Measurements from ENCODE around the gene ADAM23. TPM values are rescaled to one million over a fixed set of nuclear protein-coding genes. Genes with fewer than 3 reads are reported as not detected.

ADAM23 gene
- total RNA-seq, 2 donors from 2014 or later = 4.5 to 6.4 TPM

- ATAC-seq (ENCODE audit: insufficient number of reproducible peaks, low FRiP score, low read depth) (no peak), DNase-seq (ENCODE audit: low spot score) (no peak)
- Histone ChIP-seq H3K4me1 (ENCODE audit: control insufficient read depth in 1 of 2, low read depth in 2 of 2) (peaks cover 3 to 9% of the 10 kb centered on the region in 2 donors), H3K4me3 (no peak overlapping the region), H3K36me3 (no peaks in the 10 kb centered on the region), H3K9me3 (no peaks in the 10 kb centered on the region), H3K27ac (no peak overlapping the region), H3K27me3 (replicated peaks; ENCODE audit: insufficient read depth) (no peaks in the 10 kb centered on the region)
- TF ChIP-seq, protein P1, sequence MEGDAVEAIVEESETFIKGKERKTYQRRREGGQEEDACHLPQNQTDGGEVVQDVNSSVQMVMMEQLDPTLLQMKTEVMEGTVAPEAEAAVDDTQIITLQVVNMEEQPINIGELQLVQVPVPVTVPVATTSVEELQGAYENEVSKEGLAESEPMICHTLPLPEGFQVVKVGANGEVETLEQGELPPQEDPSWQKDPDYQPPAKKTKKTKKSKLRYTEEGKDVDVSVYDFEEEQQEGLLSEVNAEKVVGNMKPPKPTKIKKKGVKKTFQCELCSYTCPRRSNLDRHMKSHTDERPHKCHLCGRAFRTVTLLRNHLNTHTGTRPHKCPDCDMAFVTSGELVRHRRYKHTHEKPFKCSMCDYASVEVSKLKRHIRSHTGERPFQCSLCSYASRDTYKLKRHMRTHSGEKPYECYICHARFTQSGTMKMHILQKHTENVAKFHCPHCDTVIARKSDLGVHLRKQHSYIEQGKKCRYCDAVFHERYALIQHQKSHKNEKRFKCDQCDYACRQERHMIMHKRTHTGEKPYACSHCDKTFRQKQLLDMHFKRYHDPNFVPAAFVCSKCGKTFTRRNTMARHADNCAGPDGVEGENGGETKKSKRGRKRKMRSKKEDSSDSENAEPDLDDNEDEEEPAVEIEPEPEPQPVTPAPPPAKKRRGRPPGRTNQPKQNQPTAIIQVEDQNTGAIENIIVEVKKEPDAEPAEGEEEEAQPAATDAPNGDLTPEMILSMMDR (IDR thresholded peaks at IDR 0.05) = no peak
Observed at GRCh38 chr2:206586609-206587008, 143.3 kb downstream of the ADAM23 start.

GRCh38 chr2:206597717-206598218 is 154.4 kb downstream of the ADAM23 start:
- H3K9me3 ChIP-seq = no peaks in the 10 kb centered on the region
- no peaks in the 10 kb centered on the region for H3K36me3 ChIP-seq
- no peak for DNase-seq (ENCODE audit: low spot score)
- H3K4me1 ChIP-seq (ENCODE audit: control insufficient read depth in 1 of 2, low read depth in 2 of 2) = no peaks in the 10 kb centered on the region
- TF ChIP-seq, protein P1 (IDR thresholded peaks at IDR 0.05) = no peak
- no peak for ATAC-seq (ENCODE audit: insufficient number of reproducible peaks, low FRiP score, low read depth)
- no peak overlapping the region for H3K4me3 ChIP-seq
- no peaks in the 10 kb centered on the region for H3K27me3 ChIP-seq (replicated peaks; ENCODE audit: insufficient read depth)
- no peak overlapping the region for H3K27ac ChIP-seq

GRCh38 chr2:206603243-206603642 is 159.9 kb downstream of the ADAM23 start:
- Histone ChIP-seq H3K4me3 (no peak overlapping the region), H3K27ac (no peak overlapping the region), H3K4me1 (ENCODE audit: control insufficient read depth in 1 of 2, low read depth in 2 of 2) (no peaks in the 10 kb centered on the region), H3K27me3 (replicated peaks; ENCODE audit: insufficient read depth) (no peaks in the 10 kb centered on the region), H3K36me3 (no peaks in the 10 kb centered on the region), H3K9me3 (no peaks in the 10 kb centered on the region)
- TF ChIP-seq, protein P1 (IDR thresholded peaks at IDR 0.05) = no peak
- ATAC-seq (ENCODE audit: insufficient number of reproducible peaks, low FRiP score, low read depth) (no peak), DNase-seq (ENCODE audit: low spot score) (no peak)

GRCh38 chr2:206610451-206610850 is 167.1 kb downstream of the ADAM23 start:
- H3K9me3 ChIP-seq = no peaks in the 10 kb centered on the region
- TF ChIP-seq, protein P1 (IDR thresholded peaks at IDR 0.05) = no peak
- no peaks in the 10 kb centered on the region for H3K27me3 ChIP-seq (replicated peaks; ENCODE audit: insufficient read depth)
- H3K4me1 ChIP-seq (ENCODE audit: control insufficient read depth in 1 of 2, low read depth in 2 of 2) = no peaks in the 10 kb centered on the region
- no peaks in the 10 kb centered on the region for H3K36me3 ChIP-seq
- no peak overlapping the region for H3K4me3 ChIP-seq
- DNase-seq (ENCODE audit: low spot score) (no peak), ATAC-seq (ENCODE audit: insufficient number of reproducible peaks, low FRiP score, low read depth) (no peak)
- no peak overlapping the region for H3K27ac ChIP-seq

DNA sequence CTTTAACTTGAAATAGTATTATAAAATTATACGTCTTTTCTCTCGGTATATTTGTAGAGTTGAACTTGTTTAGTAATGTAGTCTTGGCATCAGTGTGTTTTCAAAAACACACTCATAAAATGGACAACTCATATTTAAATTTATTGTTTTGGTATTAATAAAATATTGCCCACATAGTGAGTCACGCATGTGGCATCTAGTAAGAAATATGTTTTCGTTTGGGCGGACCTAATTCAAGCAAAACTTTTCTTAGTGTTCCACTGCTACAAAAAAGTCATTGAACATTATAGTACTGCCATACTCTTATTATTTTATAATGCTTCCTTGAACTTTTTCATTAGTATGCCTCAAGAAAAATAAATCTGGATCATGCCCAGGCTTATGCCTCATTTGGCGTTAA is 167.9 kb downstream of the ADAM23 start:
- H3K27me3 ChIP-seq (replicated peaks; ENCODE audit: insufficient read depth) = no peaks in the 10 kb centered on the region
- DNase-seq (ENCODE audit: low spot score) (no peak), ATAC-seq (ENCODE audit: insufficient number of reproducible peaks, low FRiP score, low read depth) (no peak)
- TF ChIP-seq, protein P1 (IDR thresholded peaks at IDR 0.05) = no peak
- H3K36me3 ChIP-seq = no peaks in the 10 kb centered on the region
- H3K4me1 ChIP-seq (ENCODE audit: control insufficient read depth in 1 of 2, low read depth in 2 of 2) = no peaks in the 10 kb centered on the region
- no peak overlapping the region for H3K27ac ChIP-seq
- no peaks in the 10 kb centered on the region for H3K9me3 ChIP-seq
- H3K4me3 ChIP-seq = no peak overlapping the region

All from thoracic aorta (tissue), 2 donors.